Measurements from ENCODE around the gene ADISSP.
A peak's percentile ranks its signal among the peaks of the same experiment; 100 is the strongest.

Gene ADISSP

DNA sequence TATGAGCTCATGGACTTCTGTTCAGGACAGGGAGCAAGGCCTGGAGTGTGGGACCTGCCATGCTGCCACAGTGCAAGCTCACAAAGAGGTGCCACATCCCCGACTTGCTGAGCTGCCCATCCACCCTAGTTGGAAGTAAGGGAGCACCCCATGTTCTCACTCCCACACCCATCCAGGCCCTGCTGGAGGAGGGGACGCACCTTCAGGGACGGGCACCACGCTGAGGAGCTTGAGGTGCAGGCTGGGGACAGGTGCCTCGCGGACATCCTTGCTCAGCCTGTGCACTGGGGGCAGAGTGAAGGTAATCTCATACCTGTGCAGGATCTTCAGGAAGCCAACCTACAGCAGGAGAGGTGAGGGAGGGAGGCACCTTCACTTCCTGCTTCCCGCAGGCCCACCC, 12.3 kb downstream of the ADISSP start:
- no peak overlapping the region for H3K4me3 Mint-ChIP-seq
- H3K36me3 Mint-ChIP-seq, result peaks cover 3% of the 10 kb centered on the region
- peaks cover 10% of the 10 kb centered on the region for H3K4me1 Mint-ChIP-seq
- no peaks in the 10 kb centered on the region for H3K9me3 Mint-ChIP-seq
- no peak overlapping the region for H3K27ac Mint-ChIP-seq
- no peaks in the 10 kb centered on the region for H3K27me3 Mint-ChIP-seq

DNA sequence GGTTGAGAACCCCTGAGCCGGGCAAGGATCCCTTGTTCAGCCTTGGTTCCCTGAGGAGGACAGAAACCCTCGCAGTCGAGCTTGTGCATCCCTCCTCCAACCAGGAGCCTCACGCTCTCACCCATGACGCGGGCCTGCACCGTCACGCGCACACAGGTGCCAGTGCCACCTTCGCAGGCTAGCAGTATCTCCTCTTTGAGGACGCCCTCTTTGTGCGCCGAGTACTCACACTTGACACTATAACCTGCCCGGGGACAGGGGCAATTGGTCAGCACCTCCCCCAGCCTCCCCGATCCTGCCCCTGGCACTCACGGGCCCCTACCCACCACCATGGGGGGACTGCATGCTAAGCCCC, 13.3 kb downstream of the ADISSP start:
- Mint-ChIP-seq H3K4me1 (peaks cover 10% of the 10 kb centered on the region), H3K27ac (no peak overlapping the region), H3K9me3 (no peaks in the 10 kb centered on the region), H3K4me3 (no peak overlapping the region), H3K36me3 (peaks cover 3% of the 10 kb centered on the region), H3K27me3 (no peaks in the 10 kb centered on the region)

DNA sequence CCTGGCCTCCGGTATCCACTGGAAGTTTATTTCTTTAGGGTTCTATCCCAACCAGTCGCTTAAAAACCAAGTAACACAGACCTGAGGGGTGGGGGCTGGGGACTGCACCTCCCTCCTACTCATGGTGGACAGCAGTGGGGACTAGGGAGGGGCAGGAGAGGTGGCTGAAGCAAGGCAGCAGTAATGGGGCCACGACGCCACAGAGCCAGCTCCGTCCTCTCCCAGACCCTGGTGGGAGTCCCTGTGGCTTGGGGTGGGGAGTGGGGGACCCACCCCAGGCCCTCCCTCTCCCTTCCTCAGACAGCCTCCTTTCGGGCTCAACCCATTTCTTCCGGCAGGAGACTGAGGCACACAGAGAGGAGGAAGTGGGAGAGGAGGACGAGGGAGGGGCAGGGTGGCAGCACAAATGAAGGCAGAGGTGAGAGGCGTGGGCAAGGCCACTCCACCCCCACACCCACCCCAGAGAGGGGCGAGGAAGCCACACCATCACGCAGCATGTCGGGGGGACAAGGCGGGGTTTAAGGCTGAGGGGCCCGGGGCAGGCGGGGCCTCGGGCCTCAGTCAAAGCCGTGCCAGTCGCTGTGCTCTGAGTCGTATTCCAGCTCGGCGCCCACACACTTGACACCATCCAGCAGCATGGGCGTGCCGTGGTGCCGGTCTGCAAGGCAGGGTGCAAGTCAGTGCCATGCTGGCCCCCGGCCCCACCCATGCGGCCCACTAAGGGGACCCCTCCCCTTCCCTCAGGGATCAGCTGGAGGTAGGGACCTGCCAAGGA, 13.9 kb downstream of the ADISSP start:
- no peak overlapping the region for H3K4me3 Mint-ChIP-seq
- no peaks in the 10 kb centered on the region for H3K9me3 Mint-ChIP-seq
- H3K27ac Mint-ChIP-seq, result no peak overlapping the region

DNA sequence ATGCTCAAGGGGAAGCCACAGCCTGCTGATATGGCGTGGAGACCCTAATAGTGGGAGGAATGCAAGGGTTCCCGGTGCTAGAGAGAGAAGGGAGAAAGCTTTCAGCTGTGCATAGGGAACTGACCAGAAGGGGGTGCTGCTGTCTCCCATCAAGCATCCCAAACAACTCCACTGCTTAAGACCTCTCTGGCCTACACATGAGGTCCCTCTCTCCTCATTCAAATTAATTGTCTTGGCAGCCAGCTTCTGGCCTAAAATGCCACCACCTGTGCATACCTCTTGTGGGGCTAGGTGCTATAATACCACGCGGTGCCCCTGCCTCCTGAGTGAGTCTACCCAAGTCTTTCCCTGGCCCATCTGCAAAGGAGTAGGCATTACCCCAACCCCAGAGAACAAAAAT, 14.5 kb downstream of the ADISSP start:
- no peak overlapping the region for H3K27ac Mint-ChIP-seq
- no peak overlapping the region for H3K4me3 Mint-ChIP-seq
- peaks cover 1% of the 10 kb centered on the region for H3K27me3 Mint-ChIP-seq
- peaks cover 10% of the 10 kb centered on the region for H3K4me1 Mint-ChIP-seq
- peaks cover 1% of the 10 kb centered on the region for H3K36me3 Mint-ChIP-seq
- H3K9me3 Mint-ChIP-seq, result no peaks in the 10 kb centered on the region

More for the DNA sequence above, 13.9 kb downstream of the ADISSP start:
- peaks cover 3% of the 10 kb centered on the region for H3K36me3 Mint-ChIP-seq
- peaks cover under 1% of the 10 kb centered on the region for H3K27me3 Mint-ChIP-seq
- peaks cover 10% of the 10 kb centered on the region for H3K4me1 Mint-ChIP-seq

DNA sequence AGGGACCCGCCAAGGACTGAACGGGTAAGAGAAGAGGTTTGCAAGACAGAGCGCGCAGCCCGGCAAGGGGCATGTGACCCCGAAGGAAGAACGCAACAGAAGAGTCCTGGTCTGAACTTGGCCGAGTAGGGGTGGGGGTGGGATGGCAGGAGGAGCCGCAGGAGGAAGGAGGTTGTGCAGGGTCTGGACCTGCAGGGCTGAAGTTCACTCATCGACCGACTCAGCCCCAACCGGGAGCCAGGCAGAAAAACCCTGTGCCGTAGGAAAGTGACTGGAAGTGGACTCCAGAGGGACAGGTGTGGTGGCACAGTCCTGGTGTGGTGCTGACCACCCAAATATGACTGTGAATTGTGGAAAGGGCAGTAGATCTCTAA, 15.2 kb downstream of the ADISSP start:
- Mint-ChIP-seq H3K27me3 (peaks cover 1% of the 10 kb centered on the region), H3K27ac (peak overlapping the region; percentile 74), H3K9me3 (no peaks in the 10 kb centered on the region), H3K36me3 (no peaks in the 10 kb centered on the region), H3K4me3 (peak overlapping the region; percentile 73), H3K4me1 (peaks cover 10% of the 10 kb centered on the region)

DNA sequence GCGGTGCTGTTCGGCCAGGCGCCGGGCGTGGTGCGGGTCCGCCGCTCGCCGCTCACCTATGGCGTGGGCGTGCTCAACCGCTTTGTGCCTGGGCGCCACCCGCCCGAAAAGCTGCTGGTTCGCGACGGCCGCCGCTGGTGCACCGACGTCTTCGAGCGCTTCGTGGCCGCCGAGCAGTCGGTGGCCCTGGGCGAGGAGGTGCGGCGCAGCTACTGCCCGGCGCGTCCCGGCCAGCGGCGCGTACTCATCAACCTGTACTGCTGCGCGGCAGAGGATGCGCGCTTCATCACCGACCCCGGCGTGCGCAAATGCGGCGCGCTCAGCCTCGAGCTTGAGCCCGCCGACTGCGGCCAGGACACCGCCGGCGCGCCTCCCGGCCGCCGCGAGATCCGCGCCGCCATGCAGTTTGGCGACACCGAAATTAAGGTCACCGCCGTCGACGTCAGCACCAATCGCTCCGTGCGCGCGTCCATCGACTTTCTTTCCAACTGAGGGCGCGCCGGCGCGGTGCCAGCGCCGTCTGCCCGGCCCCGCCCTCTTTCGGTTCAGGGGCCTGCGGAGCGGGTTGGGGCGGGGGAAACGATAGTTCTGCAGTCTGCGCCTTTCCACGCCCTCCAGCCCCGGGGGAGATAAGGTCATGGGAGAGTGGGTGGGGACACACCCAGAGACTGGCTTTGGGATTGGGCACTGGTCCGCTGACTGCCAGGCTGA, 15.7 kb downstream of the ADISSP start:
- no peak overlapping the region for H3K27ac Mint-ChIP-seq
- peak overlapping the region; percentile 73 for H3K4me3 Mint-ChIP-seq
- peaks cover 10% of the 10 kb centered on the region for H3K4me1 Mint-ChIP-seq
- H3K27me3 Mint-ChIP-seq, result peaks cover 1% of the 10 kb centered on the region
- no peaks in the 10 kb centered on the region for H3K36me3 Mint-ChIP-seq
- no peaks in the 10 kb centered on the region for H3K9me3 Mint-ChIP-seq

DNA sequence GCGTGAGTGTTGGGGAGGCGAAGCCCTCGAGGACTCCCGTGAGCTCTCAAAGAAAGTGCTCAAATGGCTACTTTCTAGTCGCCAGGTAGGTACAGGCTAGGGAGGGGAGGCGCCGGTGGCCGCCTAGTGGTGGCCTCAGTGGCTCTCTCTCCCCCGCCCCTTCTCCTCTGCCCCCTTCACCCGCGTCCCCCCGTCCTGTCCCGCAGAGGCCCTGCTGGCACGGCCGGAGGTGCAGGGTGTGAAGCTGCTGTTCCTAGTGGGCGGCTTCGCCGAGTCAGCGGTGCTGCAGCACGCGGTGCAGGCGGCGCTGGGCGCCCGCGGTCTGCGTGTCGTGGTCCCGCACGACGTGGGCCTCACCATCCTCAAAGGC, 16.3 kb downstream of the ADISSP start:
- H3K9me3 Mint-ChIP-seq, result no peaks in the 10 kb centered on the region
- H3K36me3 Mint-ChIP-seq, result no peaks in the 10 kb centered on the region
- peaks cover 10% of the 10 kb centered on the region for H3K4me1 Mint-ChIP-seq
- H3K27me3 Mint-ChIP-seq, result peaks cover 1% of the 10 kb centered on the region
- no peak overlapping the region for H3K27ac Mint-ChIP-seq
- peak overlapping the region; percentile 26 for H3K4me3 Mint-ChIP-seq

DNA sequence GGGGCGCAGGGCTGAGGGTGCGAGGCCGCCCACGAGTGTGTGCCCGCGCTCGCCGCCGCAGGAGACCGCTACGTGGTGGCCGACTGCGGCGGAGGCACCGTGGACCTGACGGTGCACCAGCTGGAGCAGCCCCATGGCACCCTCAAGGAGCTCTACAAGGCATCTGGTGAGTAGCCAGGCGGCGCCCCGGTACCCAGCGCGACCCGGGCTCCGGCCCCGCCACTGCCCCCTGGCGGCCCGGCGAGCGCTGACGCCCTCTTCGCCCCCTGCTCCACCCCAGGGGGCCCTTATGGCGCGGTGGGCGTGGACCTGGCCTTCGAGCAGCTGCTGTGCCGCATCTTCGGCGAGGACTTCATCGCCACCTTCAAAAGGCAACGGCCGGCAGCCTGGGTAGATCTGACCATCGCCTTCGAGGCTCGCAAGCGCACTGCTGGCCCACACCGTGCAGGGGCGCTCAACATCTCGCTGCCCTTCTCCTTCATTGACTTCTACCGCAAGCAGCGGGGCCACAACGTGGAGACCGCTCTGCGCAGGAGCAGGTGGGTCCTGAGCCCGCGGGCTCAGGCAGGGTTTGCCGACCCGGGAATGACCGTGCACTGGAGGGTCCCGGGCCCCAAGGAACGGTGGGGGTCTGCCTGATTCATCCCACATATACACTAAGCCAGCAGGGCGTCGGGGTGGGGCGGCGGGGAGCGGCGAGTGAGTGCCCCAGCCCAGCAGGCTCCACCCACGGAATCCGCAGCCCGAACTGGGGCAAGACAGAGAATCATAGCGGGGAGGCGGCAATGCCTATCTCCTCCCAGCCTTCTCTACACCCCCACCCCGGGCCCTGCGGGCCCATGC, 17.6 kb downstream of the ADISSP start:
- no peak overlapping the region for H3K4me3 Mint-ChIP-seq
- no peaks in the 10 kb centered on the region for H3K36me3 Mint-ChIP-seq
- H3K9me3 Mint-ChIP-seq, result no peaks in the 10 kb centered on the region
- H3K4me1 Mint-ChIP-seq, result peaks cover 10% of the 10 kb centered on the region
- H3K27me3 Mint-ChIP-seq, result peaks cover 1% of the 10 kb centered on the region
- no peak overlapping the region for H3K27ac Mint-ChIP-seq

DNA sequence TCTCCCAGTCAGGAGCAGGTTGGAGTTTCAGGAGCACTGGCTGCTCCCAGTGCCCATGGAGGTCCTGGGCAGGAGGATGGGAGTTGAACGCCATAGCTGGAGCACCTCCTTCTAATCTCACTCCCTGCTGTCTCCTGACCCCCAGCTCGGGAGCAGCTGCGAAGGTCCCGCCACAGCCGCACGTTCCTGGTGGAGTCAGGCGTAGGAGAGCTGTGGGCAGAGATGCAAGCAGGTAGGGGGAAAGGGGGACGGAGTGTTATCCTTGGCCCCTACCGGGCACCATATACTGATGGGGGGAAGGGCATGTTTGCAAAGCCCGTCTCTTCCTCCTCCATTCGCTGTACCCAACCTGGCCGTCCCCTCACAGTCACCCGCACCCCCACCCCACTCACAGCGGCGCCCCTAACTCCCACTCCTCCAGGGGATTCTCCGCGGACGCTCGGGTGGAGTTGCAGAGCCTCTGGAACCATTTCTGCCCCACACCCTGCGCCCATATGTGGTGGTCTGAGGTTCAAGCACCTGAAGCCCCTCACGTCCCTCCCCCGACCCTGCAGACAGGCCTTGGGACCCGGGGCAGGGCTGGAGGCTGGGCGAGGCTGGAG, 18.4 kb downstream of the ADISSP start:
- Mint-ChIP-seq H3K4me3 (no peak overlapping the region), H3K27ac (no peak overlapping the region), H3K27me3 (peaks cover 1% of the 10 kb centered on the region), H3K4me1 (peaks cover 17% of the 10 kb centered on the region), H3K9me3 (no peaks in the 10 kb centered on the region), H3K36me3 (no peaks in the 10 kb centered on the region)

DNA sequence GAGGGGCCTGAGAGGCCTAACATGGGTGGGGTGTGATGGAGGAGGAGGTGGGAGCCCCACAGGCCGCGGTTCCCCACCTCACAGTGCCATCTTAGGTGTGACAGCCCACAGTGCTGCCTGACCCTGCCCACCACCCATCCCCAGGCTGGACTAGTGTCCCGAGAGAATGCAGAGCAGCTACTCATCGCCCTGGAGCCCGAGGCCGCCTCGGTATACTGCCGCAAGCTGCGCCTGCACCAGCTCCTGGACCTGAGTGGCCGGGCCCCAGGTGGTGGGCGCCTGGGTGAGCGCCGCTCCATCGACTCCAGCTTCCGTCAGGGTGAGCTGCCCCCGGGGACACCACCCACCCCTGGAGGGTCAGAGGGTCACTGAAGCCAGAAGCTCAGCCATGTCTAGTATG, 19.5 kb downstream of the ADISSP start:
- peaks cover 18% of the 10 kb centered on the region for H3K4me1 Mint-ChIP-seq

DNA sequence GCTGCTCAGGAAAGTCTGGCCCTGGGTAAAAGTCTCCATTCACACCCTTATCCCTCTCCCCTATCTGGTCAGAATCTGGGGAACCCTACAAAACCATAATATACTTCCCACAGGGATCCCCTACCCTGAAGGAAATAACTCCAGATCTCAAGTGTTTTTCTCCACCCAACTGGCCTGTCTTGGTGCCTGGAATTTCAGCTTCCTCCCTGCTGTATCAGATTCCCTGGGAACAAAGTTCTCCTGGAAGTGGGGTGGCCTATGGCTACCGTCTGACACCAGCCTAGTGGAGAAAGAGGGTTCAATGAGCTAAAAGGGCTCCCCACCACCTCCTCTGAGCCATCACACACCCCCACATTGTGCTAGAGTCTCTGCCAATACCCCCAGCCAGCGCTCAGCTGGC, 20.1 kb downstream of the ADISSP start:
- no peak overlapping the region for H3K27ac Mint-ChIP-seq
- peaks cover 17% of the 10 kb centered on the region for H3K4me1 Mint-ChIP-seq
- H3K36me3 Mint-ChIP-seq, result no peaks in the 10 kb centered on the region
- H3K27me3 Mint-ChIP-seq, result peaks cover 1% of the 10 kb centered on the region
- H3K9me3 Mint-ChIP-seq, result no peaks in the 10 kb centered on the region
- H3K4me3 Mint-ChIP-seq, result no peak overlapping the region

More for the DNA sequence above, 19.5 kb downstream of the ADISSP start:
- Mint-ChIP-seq H3K4me3 (no peak overlapping the region), H3K27ac (no peak overlapping the region), H3K36me3 (no peaks in the 10 kb centered on the region), H3K27me3 (peaks cover 1% of the 10 kb centered on the region), H3K9me3 (no peaks in the 10 kb centered on the region)

DNA sequence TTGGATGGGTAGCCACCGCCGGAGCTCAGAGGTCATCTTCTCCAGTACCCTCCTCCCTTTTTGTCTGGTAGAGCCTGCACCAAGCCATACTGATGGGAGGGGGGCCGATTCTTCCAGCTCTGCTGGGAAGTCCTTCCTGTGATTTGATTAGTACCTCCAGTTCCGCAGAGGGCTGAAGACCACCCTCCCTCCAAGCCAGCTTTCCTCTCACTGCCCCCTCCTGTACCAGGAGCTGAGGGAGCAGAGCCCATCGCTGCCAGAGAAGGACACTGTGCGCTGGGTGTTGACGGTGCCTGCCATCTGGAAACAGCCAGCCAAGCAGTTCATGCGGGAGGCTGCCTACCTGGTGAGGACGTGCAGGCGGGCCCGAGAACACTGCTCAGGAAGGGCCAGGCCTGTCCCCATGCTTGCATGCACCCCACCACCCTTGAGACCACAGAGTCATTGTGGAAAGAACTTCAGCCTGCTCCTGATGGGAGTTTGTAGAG, 21.8 kb downstream of the ADISSP start:
- Mint-ChIP-seq H3K4me1 (peaks cover 8% of the 10 kb centered on the region), H3K9me3 (no peaks in the 10 kb centered on the region), H3K4me3 (no peak overlapping the region), H3K36me3 (no peaks in the 10 kb centered on the region), H3K27ac (no peak overlapping the region), H3K27me3 (peaks cover 1% of the 10 kb centered on the region)

DNA sequence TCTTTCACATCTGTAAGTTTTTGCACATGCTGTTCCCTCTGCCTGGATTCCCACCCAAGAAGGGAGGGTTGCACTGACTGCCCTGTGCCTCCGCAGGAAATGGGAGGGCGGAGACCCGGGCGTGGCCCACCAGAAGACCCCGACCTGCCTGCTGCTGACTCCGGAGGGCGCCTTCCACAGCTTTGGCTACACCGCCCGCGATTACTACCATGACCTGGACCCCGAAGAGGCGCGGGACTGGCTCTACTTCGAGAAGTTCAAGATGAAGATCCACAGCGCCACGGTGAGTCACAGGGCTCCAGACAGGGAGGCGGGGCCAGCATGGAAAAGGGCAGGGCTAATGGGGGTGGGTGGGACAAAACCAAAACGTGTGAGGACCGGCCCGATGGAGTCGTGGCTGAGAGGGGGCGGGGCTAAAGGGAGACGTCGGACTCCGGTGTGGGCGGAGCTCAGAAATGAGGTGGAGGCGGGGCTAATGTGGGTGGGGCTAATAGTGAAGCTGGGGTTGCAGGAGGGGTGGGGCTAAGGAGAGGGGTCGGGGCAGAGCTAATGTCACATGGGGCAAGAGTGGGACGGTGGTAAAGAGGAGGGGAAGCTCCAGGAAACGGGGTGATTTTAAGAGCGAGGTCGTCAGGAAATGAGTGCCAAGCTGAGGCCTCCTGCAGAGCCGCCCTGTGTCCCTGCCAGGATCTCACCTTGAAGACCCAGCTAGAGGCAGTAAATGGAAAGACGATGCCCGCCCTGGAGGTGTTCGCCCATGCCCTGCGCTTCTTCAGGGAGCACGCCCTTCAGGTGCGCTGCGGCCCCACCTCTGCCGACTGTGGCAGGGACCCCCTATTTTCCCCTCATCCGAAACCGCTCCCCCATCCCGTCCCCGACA, 22.5 kb downstream of the ADISSP start:
- H3K4me3 Mint-ChIP-seq, result peak overlapping the region; percentile 66
- no peaks in the 10 kb centered on the region for H3K9me3 Mint-ChIP-seq
- H3K4me1 Mint-ChIP-seq, result peaks cover 8% of the 10 kb centered on the region
- H3K27ac Mint-ChIP-seq, result no peak overlapping the region
- H3K36me3 Mint-ChIP-seq, result no peaks in the 10 kb centered on the region
- H3K27me3 Mint-ChIP-seq, result peaks cover 1% of the 10 kb centered on the region

DNA sequence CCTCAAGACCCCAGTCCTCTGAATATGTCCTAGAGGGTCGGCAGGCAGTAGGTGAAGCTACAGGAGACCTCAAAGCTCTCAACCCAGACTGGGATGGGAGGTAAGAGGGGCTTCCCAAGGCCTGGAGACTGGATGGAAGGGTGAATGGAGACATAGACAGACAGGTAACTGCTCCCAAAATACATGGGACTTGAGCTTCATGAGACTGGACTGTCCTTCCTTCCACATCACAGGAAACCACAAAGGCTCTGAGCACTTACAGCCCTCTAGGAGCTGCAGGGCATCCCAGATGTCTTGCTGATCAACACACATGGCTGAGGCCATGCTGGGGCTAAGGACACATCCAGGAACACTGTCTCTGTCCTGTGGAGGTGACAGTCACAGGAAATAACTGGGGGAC, 23.5 kb downstream of the ADISSP start:
- no peak overlapping the region for H3K27ac Mint-ChIP-seq
- no peak overlapping the region for H3K4me3 Mint-ChIP-seq
- no peaks in the 10 kb centered on the region for H3K36me3 Mint-ChIP-seq

DNA sequence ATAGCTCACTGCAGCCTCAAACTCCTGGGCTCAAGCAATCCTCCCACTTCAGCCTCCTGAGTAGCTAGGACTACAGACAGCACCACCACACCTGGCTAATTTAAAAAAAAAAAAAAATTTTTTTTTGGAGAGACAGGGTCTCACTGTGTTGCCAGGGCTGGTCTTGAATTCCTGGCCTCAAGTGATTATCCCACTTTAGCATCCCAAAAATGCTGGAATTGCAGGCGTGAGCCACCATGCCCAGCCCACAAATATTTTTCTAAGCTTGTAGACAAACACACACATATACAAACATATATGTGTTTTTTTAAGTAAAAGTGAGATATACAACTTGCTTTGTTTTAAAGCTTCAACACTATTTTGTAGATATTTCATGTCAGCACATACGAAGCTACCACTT, 24.3 kb downstream of the ADISSP start:
- no peak overlapping the region for H3K27ac Mint-ChIP-seq
- H3K9me3 Mint-ChIP-seq, result no peaks in the 10 kb centered on the region
- peak overlapping the region; percentile 23 for H3K4me3 Mint-ChIP-seq
- no peaks in the 10 kb centered on the region for H3K36me3 Mint-ChIP-seq
- H3K4me1 Mint-ChIP-seq, result peaks cover 8% of the 10 kb centered on the region
- no peaks in the 10 kb centered on the region for H3K27me3 Mint-ChIP-seq

More for the DNA sequence above, 23.5 kb downstream of the ADISSP start:
- peaks cover 8% of the 10 kb centered on the region for H3K4me1 Mint-ChIP-seq
- H3K9me3 Mint-ChIP-seq, result no peaks in the 10 kb centered on the region
- peaks cover 1% of the 10 kb centered on the region for H3K27me3 Mint-ChIP-seq

Measured in activated naive CD4-positive, alpha-beta T cell treated with anti-CD3 and anti-CD28 coated beads, Interleukin-2, amount 50 U/mL, for 24 hours (primary cell).